K562 (cell line): Measurements from ENCODE around the gene PHF5A. TPM values are rescaled to one million over a fixed set of nuclear protein-coding genes. Genes with fewer than 3 reads are reported as not detected.

Experiments
- ARHGAP35 ChIP-seq: fragments of 450-650 bp; IDR thresholded peaks from 2 replicates; pipeline ENCODE4 v1.6.1; 2018; ENCODE audit not compliant: partially characterized antibody
- CAMTA2 ChIP-seq: fragments of 250-450 bp; sonication (Bioruptor Pico); conservative IDR thresholded peaks from 2 replicates; pipeline ENCODE4 v1.5.1; 2022
- CCAR2 ChIP-seq: fragments of 200-400 bp; formaldehyde crosslinking; IDR thresholded peaks from 2 replicates; pipeline ENCODE4 v1.6.1; 2017; ENCODE audit warnings: mild to moderate bottlenecking, low read depth, low read length
- CGGBP1 ChIP-seq: fragments of 250-450 bp; sonication (Bioruptor Pico); IDR thresholded peaks from 2 replicates; pipeline ENCODE4 v1.9.0; 2021; ENCODE audit warnings: mild to moderate bottlenecking
- ELF1 ChIP-seq: fragments of 200-800 bp; sonication (Bioruptor generic); IDR thresholded peaks from 2 replicates; pipeline ENCODE4 v1.6.1; 2016; ENCODE audit warnings: missing genetic modification characterization, missing compliant biosample characterization
- GTF3C2 ChIP-seq: IDR thresholded peaks from 3 replicates; pipeline ENCODE4 v1.6.1; 2011; ENCODE audit warnings: borderline replicate concordance, mild to moderate bottlenecking, moderate library complexity; ENCODE audit not compliant: insufficient read length; ENCODE audit errors: extremely low read depth
- HNRNPH1 ChIP-seq: fragments of 200-400 bp; formaldehyde crosslinking; optimal IDR thresholded peaks from 2 replicates; pipeline ENCODE3; 2017; ENCODE audit warnings: low read depth, mild to moderate bottlenecking, low read length, moderate library complexity
- ILF3 ChIP-seq: fragments of 450-650 bp; IDR thresholded peaks from 2 replicates; pipeline ENCODE4 v1.6.1; 2018; ENCODE audit warnings: antibody characterized with exemption, mild to moderate bottlenecking, moderate library complexity, borderline replicate concordance
- KAT8 ChIP-seq: fragments of 450-650 bp; IDR thresholded peaks from 2 replicates; pipeline ENCODE4 v1.6.1; 2016; ENCODE audit warnings: low read depth, mild to moderate bottlenecking
- MCM2 ChIP-seq: fragments of 450-650 bp; IDR thresholded peaks from 2 replicates; pipeline ENCODE4 v1.6.1; 2017; ENCODE audit warnings: low read depth, mild to moderate bottlenecking
- MCM3 ChIP-seq: fragments of 450-650 bp; IDR thresholded peaks from 2 replicates; pipeline ENCODE4 v1.6.1; 2016
- MED1 ChIP-seq: sonication (generic); formaldehyde crosslinking; IDR thresholded peaks from 2 replicates; pipeline ENCODE4 v1.8.1; 2023; ENCODE audit warnings: missing genetic modification reagents, borderline replicate concordance
- NBN ChIP-seq: fragments of 450-650 bp; IDR thresholded peaks from 2 replicates; pipeline ENCODE4 v1.6.1; 2016; ENCODE audit warnings: low read depth, mild to moderate bottlenecking
- NFE2L1 ChIP-seq: fragments of 450-650 bp; IDR thresholded peaks from 2 replicates; pipeline ENCODE4 v1.6.1; 2016; ENCODE audit warnings: missing genetic modification characterization, low read depth, mild to moderate bottlenecking, missing compliant biosample characterization, moderate library complexity, borderline replicate concordance
- PURB ChIP-seq: sonication (generic); formaldehyde crosslinking; IDR thresholded peaks from 2 replicates; pipeline ENCODE4 v1.9.0; 2021; ENCODE audit warnings: low read depth, mild to moderate bottlenecking, missing genetic modification reagents
- RBM25 ChIP-seq: fragments of 200-400 bp; formaldehyde crosslinking; IDR thresholded peaks from 2 replicates; pipeline ENCODE4 v1.6.1; 2018; ENCODE audit warnings: low read length, low read depth, moderate library complexity; ENCODE audit not compliant: severe bottlenecking
- SMAD2 ChIP-seq: fragments of 150-350 bp; IDR thresholded peaks from 2 replicates; pipeline ENCODE4 v1.6.1; 2014; ENCODE audit warnings: low read depth, mild to moderate bottlenecking, low read length
- TAF9B ChIP-seq: fragments of 450-650 bp; IDR thresholded peaks from 2 replicates; pipeline ENCODE4 v1.6.1; 2018; ENCODE audit warnings: mild to moderate bottlenecking; ENCODE audit not compliant: partially characterized antibody
- THRA ChIP-seq: fragments of 450-650 bp; IDR thresholded peaks from 2 replicates; pipeline ENCODE4 v1.6.1; 2017; ENCODE audit warnings: mild to moderate bottlenecking, moderate library complexity
- ZNF311 ChIP-seq: fragments of 250-450 bp; sonication (Bioruptor Pico); IDR thresholded peaks from 2 replicates; pipeline ENCODE4 v1.4.0; 2020; ENCODE audit warnings: mild to moderate bottlenecking, moderate library complexity
- ZNF431 ChIP-seq: sonication (generic); formaldehyde crosslinking; IDR thresholded peaks from 2 replicates; pipeline ENCODE4 v1.8.0; 2022; ENCODE audit warnings: mild to moderate bottlenecking, missing genetic modification reagents
- ZNF696 ChIP-seq: fragments of 250-450 bp; sonication (Bioruptor Pico); conservative IDR thresholded peaks from 2 replicates; pipeline ENCODE4 v1.4.0; 2020; ENCODE audit warnings: mild to moderate bottlenecking, moderate library complexity
- ZNF780A ChIP-seq: fragments of 250-450 bp; sonication (Bioruptor Pico); IDR thresholded peaks from 2 replicates; pipeline ENCODE4 v1.5.0; 2021; ENCODE audit warnings: mild to moderate bottlenecking
- polyA plus RNA-seq, 8 experiments: library from polyadenylated mRNA; depleted of rRNA in 4 of 8; stranded (reverse) in 5 of 8; unstranded in 3 of 8; fragments of >200 nt; fragmentation: Nextera tagmentation in 2 of 8; fragmentation: Illumina TruSeq in 1 of 8; extraction: Ambion mirVana in 2 of 8; extraction: Trizol in 1 of 8; gene quantifications; 2 replicates each; pipeline versions ENCODE4 v1.2.1 to v1.2.3, GENCODE V29; 2011 to 2014; ENCODE audit warnings: inconsistent platforms in 1 of 8, missing spikeins in 1 of 8
- total RNA-seq, 7 experiments: library from RNA; depleted of rRNA in 6 of 7; stranded (reverse); fragments of >200 nt in 6 of 7; fragmentation: Illumina TruSeq in 2 of 7; extraction: Trizol in 2 of 7; gene quantifications; 2 replicates each; pipeline versions ENCODE4 v1.2.1 to v1.2.3, GENCODE V29; 2011 to 2021; ENCODE audit warnings: low replicate concordance in 1 of 7

Gene PHF5A
- total and polyA plus RNA-seq, 9 of the 15 experiments (the other 6 are each of a cell fraction or from before 2014, with no cell fraction given) = 14.2 to 144 (median 101) TPM

GRCh38 chr22:41446639-41447434 lies 21.7 kb downstream of the PHF5A start, which contains the start of gene TOB2 (continued):
- TF ChIP-seq ZNF431 (CRISPR knock-in tag) (peak; percentile 28; the same call in 1 of the 2 replicates), CAMTA2 (CRISPR knock-in tag) (no peak), KAT8 (no peak), MED1 (CRISPR knock-in tag) (peak; percentile 92; the same call in 1 of the 2 replicates), CGGBP1 (CRISPR knock-in tag) (no peak; the same call in 1 of the 2 replicates), PURB (no peak), ZNF696 (CRISPR knock-in tag) (no peak), NBN (peak; percentile 72; the same call in 1 of the 2 replicates), SMAD2 (no peak), CCAR2 (no peak), ZNF311 (CRISPR knock-in tag) (no peak), THRA (no peak), GTF3C2 (no peak), MCM2 (no peak), TAF9B (peak; percentile 95), MCM3 (no peak), NFE2L1 (no peak), RBM25 (no peak), HNRNPH1 (peak; percentile 84), ELF1 (tag) (peak; percentile 30; the same call in 1 of the 2 replicates), ARHGAP35 (no peak), ILF3 (no peak; the same call in 1 of the 2 replicates), ZNF780A (CRISPR knock-in tag) (no peak)
